Measurements from ENCODE around the gene SEMA6A.

The SEMA6A gene

DNA sequence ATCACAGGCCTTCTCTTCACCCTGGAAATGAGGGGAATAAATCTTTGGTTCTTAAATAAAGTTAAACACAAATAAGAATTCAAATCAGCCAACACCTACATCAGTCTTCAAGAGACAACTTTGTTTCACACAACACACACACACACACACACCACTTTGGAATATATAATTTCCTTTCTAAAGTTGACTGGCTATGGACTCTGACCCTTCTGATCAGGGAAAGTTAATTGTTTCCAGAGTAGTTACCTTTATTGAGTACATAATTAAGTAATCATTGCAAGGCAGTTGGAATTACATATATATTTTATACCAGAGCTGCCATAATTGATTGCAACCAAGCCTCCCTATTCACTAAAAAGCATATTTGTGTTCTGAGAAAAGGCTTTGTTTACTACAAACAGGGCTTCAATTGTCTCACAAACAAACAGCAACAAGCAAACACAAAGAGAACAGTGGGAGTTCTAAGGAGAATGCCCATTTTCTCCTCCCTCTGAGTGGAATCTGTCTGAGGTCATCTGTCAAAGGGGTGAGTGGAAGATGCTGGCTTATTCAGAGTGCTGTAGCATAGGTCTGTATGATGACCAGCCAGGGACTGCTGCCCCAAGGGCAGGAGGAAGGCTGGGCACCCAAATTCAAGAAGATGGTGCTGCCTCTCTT is 136.6 kb downstream of the SEMA6A start:
- DNase-seq (ENCODE audit: low read depth), result no peak

DNA sequence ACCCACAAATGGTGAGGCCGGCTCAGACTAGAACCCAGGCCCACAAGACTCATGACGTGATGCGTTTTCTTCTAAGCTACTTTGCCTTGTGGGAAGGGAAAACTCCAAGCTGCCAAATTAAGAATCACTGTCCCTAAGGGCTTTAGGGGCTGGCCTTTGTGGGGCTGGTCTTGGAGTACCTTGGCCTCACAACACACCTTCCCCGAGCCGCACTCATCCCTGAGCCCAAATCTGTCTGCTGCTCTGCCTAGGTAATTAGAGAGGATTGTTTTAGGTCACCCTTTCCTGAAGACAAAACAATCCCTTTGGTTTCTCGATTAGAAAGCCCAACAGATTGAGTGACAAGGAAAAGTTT is 137.3 kb downstream of the SEMA6A start:
- no peak for DNase-seq (ENCODE audit: low read depth)

GRCh38 chr5:116436674-116437350 is 137.8 kb downstream of the SEMA6A start:
- no peak for DNase-seq (ENCODE audit: low read depth)

DNA sequence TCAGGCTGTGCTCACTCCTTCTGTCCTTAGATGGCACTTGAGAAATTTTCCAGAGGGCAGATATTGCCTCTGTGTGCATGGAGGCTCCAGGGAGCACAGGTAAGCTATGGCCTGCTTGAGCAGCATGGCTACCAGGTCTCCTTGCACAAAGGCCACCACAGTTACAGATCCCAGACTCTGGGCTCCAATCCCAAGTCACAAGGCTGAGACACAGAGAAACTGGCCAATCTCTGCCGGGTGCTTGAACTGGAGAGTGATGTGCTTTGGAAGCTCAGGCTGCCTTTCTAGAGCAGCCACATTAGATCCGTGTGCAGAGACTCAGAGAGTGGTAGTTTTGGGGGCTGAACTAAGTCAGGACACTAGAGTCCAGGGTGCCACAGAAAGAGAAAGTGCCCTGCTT is 145.7 kb downstream of the SEMA6A start:
- no peak for DNase-seq (ENCODE audit: low read depth)

DNA sequence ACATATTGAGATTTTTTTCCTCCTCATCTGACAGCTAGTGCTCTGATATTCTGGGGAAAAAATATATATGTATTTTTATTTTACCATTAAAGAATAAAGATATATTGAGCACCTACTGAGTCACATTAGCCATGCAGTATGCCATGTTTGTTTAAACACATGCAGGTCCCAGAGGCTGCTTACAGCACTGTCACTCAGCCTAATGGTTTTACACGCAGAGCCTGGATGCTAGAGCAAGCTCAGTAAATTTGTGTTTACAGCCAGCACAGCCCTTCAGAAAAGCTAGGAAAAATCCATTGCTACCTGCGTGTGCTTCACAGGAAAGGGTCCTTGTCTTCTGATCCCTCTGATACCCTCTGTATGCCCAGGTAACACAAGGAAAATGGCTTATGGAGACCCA is 146.2 kb downstream of the SEMA6A start:
- no peak for DNase-seq (ENCODE audit: low read depth)

DNA sequence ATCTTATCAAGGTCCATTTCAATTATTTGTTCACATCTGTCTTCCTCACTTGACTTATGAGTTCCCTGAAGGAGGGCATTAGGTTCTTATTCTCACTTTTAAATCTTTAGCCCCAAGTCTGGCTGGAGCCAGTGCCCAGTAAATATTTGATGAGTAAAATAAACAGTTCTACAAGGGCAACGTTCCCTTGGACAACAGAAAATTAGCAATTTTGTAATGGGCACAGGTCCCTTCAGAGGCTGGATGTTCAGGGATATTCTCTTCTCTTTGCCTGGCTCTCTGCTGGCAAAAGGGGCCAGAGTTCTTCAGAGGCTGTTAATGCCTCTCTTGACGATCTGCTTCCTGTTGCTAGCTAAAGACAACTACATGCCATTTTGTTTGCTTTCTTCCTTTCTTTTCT is 149.7 kb downstream of the SEMA6A start:
- DNase-seq (ENCODE audit: low read depth), result no peak

DNA sequence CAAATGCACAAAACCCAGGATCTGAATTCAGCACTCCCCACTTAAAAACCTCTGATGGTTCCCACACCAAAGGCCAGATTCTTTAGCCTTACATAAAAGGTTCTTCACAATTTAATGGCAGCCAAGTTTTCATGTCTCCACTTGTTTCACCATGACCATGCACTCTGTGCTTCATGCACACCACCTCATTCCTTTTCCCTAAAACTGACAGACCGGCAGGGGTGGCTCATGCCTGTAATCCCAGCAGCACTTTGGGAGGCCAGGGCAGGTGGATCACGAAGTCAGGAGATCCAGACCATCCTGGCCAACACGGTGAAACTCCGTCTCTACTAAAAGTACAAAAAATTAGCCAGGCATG is 150.4 kb downstream of the SEMA6A start:
- no peak for DNase-seq (ENCODE audit: low read depth)

- no peak for DNase-seq (ENCODE audit: low read depth)
Measured at GRCh38 chr5:116423587-116424257, 150.9 kb downstream of the SEMA6A start.

GRCh38 chr5:116423141-116423540 is 151.5 kb downstream of the SEMA6A start:
- DNase-seq (ENCODE audit: low read depth), result no peak

DNA sequence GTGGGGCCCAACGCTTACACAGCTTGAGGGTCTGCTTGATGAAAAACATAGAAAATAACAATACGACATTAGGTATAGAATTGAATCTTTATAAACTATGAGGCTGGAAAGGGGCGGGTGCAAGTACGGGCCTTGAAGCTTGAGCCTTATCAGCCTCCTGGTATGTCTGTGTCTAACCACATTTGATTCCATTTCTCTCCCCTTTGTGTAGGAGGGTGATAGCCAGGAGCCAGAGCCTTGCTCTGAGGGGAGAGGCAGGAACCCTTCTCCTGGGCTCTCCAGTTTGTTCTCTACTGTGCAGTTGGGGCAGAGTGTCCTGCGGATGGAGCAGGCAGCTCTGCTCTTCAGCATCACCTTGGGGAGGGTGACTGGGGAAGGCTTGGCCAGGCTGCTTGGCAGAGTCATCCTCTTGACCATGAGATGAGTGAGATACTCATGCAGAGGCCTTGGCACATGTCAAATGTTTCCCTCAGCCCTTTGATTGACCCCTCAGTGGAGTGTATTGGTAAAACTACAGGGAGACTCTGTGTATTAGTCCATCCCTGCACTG is 153.5 kb downstream of the SEMA6A start:
- DNase-seq (ENCODE audit: low read depth), result no peak

- no peak for DNase-seq (ENCODE audit: low read depth)
Measured at GRCh38 chr5:116420540-116420939, 154.1 kb downstream of the SEMA6A start.

GRCh38 chr5:116419258-116419657 is 155.4 kb downstream of the SEMA6A start:
- no peak for DNase-seq (ENCODE audit: low read depth)

DNA sequence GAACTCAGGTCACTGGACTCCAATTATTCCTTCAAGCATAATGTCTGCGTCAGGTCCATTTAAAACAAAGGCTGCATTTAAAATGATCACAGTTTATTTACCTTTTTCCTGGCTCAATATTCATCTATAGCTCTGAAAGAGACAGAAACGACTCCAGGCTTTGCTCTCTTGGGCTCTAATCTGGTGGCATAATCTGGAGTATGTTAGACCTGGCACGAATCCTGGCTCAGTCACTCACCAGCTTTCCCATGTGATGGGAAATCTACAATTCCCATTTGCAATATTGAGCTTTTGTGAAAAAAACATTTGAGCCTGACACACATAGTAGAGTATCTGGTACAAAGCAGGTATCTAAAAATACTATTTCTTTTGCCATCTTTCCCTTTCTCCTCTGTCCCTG is 155.8 kb downstream of the SEMA6A start:
- no peak for DNase-seq (ENCODE audit: low read depth)

DNA sequence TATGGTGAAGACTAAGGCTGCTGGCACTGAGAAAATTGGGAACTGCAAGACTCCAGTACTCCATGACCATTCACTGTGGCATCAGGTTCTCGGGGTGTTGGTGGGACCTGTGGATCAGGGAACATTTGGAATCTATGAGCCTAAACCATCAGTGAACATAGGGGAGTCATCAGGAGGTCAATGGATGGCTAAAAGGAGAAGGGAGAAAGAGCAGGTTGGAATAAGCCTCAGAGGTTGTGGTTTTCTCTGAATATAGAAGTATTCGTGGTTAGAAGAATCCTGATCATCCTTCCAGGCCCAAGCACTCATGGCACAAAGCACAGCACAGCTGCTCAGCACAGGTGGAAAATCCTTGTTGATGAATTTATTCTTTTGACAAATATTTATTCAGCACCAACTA is 156.6 kb downstream of the SEMA6A start:
- no peak for DNase-seq (ENCODE audit: low read depth)

GRCh38 chr5:116415989-116416388 is 158.6 kb downstream of the SEMA6A start:
- no peak for DNase-seq (ENCODE audit: low read depth)

- DNase-seq (ENCODE audit: low read depth), result no peak
Measured at GRCh38 chr5:116415182-116415581, 159.4 kb downstream of the SEMA6A start.

GRCh38 chr5:116411101-116411571 is 163.5 kb downstream of the SEMA6A start:
- no peak for DNase-seq (ENCODE audit: low read depth)

- no peak for DNase-seq (ENCODE audit: low read depth)
Measured at GRCh38 chr5:116410336-116410890, 164.2 kb downstream of the SEMA6A start.

DNA sequence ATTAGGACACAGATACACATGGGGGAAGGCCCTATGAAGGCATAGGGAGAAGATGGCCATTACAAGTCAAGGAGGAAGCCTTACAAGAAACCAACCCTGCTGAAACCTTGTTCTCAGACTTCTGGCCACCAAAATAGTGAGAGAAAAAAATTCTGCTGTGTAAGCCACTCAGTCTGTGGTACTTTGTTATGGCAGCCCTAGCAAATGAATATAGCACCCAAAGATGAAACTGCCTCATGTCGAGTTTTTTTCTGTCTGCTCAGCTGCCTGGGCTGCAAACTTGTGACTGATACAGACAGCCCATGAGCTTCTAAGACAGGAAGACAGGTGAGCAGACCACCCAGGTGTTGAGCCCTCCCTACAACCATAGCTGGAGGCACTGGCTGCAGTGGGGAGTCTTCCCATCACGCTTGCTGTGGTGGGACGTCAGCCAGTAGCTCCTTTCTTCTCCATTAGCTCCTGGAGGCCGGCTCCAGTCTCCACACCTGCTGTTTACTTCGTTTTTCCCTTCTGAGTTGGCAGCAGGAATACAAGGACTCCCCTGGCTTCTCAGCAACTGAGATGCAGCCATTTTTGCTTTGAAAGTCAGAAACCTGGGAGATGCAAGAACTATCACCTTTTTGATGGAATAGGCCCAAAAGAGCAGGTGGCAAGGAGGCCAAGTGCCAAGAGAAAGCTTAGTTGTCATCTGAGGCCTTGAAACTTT is 164.9 kb downstream of the SEMA6A start:
- DNase-seq (ENCODE audit: low read depth), result no peak

DNA sequence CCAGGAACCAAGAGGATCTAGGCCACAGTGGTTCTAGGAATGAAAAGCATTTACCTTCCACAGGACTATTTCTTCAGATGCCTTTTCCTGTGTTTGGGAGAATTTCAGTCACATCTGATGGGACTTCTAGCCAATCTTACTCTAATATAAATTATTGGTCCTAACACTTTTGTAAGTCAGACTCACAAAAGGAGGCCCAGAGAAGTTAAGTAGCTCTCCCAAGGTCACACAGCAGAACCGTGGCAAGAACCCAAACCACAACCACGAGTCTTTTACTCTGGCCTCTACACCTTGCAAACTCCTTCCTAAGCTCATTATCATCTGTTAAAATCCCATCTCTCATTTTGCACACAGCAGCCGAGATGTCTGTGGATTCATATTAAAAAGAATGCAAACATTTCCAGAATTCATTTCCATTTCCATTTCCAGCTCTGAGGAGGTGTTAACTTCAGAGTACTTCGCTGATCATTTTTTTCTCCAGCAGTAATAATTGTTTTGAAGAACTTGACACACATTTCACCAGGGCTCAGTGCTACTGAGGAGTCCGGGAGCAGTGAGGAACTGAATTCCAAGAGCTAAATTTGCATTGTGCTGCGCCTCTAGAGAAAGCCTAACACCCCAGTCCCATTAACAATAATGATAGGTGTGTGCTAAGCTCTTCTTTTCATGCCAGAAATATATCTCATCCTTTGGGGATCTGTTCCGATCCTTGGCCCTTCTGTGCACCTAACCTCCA is 168.1 kb downstream of the SEMA6A start:
- no peak for DNase-seq (ENCODE audit: low read depth)

DNA sequence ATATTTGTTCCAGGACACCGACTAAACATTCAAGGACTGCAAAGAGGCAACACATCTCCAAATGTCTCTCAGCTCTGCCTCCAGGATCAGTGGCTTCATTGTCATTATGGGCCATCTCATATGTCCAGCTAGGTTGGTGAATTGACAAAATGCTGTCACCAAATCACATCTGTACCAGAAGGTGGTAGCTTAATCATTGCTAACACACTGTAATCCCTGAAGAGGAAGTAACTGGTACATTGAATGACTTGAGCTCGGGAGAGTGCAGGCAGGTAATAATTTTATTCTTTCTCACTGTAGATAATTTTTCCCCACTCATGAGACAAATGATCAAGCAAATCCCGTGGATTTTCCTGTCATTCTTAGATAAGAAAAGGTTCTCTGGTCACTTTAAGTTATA is 169.8 kb downstream of the SEMA6A start:
- DNase-seq (ENCODE audit: low read depth), result no peak

DNA sequence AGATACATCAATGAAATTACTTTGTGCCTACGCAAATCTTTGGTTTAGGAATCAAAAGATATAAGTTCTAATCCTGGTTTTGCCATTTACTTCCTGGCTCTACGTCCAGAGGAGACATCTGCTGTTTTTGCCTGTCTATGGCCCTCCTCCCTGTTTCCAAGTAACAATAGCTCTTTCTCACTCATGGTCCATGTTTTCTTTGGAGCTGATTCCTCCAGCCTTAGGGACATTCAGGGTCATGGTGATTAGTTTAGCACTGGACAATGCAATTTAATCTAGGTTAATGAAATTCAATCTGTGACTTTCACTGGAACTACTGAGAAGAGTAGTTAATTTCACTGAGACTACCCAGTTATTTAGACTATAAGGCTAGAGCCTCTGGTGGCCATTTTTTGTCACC is 170.6 kb downstream of the SEMA6A start:
- DNase-seq (ENCODE audit: low read depth), result no peak

All from activated T-helper 1 cell treated with Interleukin-2 at 50 U/mL for 16 hours (primary cell).